ENCODE measurements around the gene NUDT7.
A peak's percentile ranks its signal among the peaks of the same experiment; 100 is the strongest.

The NUDT7 gene

GRCh38 chr16:77723108-77723514, 797 bp downstream of the NUDT7 start:
- Histone ChIP-seq H2AK5ac (ENCODE audit: low read length) (no peak overlapping the region), H3K9ac (ENCODE audit: low read length) (peak overlapping the region; percentile 86), H3K27ac (ENCODE audit: low read depth, low read length) (no peak overlapping the region), H3K27me3 (ENCODE audit: insufficient read depth, low read length) (no peaks in the 10 kb centered on the region), H2BK5ac (ENCODE audit: low read depth, low read length, poor library complexity) (no peak overlapping the region), H3K79me2 (ENCODE audit: control insufficient read depth, insufficient read depth, low read length, poor library complexity) (peaks cover 4% of the 10 kb centered on the region), H3K4ac (ENCODE audit: low read depth, low read length) (no peak overlapping the region), H2BK120ac (ENCODE audit: insufficient read depth, low read length, poor library complexity) (no peak overlapping the region), H4K8ac (ENCODE audit: low read depth, low read length) (peak overlapping the region; percentile 63), H3K79me1 (ENCODE audit: low read length) (peaks cover 8% of the 10 kb centered on the region), H4K12ac (ENCODE audit: low read depth, low read length) (no peak overlapping the region), H3K14ac (ENCODE audit: low read length) (no peak overlapping the region), H3K4me1 (ENCODE audit: control insufficient read depth in 1 of 2, insufficient read depth in 2 of 2, low read length in 2 of 2) (peaks cover 0 to 5% of the 10 kb centered on the region in 2 experiments), H3K9me3 (ENCODE audit: insufficient read depth, low read depth, low read length) (no peaks in the 10 kb centered on the region), H3K23ac (ENCODE audit: low read length) (no peak overlapping the region), H4K91ac (ENCODE audit: low read depth, low read length) (no peak overlapping the region), H3K4me3 (ENCODE audit: low read depth, low read length) (peak overlapping the region; percentile 79), H3K18ac (ENCODE audit: low read length) (no peak overlapping the region), H2BK12ac (ENCODE audit: low read length) (no peak overlapping the region), H2AFZ (ENCODE audit: insufficient read depth, low read length, poor library complexity) (peak overlapping the region; percentile 71), H3K36me3 (ENCODE audit: control insufficient read depth in 1 of 2, insufficient read depth in 2 of 2, low read length in 2 of 2) (no peaks in the 10 kb centered on the region), H3K4me2 (ENCODE audit: low read length) (peak overlapping the region; percentile 95)
- no CpG with 5 or more reads among the region's 5 CpGs for WGBS (ENCODE audit: extremely low coverage, insufficient coverage, insufficient read length)
- peak; percentile 2 to 41 for DNase-seq

- Histone ChIP-seq H3K36me3 (ENCODE audit: control insufficient read depth in 1 of 2, insufficient read depth in 2 of 2, low read length in 2 of 2) (no peaks in the 10 kb centered on the region), H3K9ac (ENCODE audit: low read length) (no peak overlapping the region), H2BK5ac (ENCODE audit: low read depth, low read length, poor library complexity) (no peak overlapping the region), H2AFZ (ENCODE audit: insufficient read depth, low read length, poor library complexity) (no peak overlapping the region), H4K12ac (ENCODE audit: low read depth, low read length) (no peak overlapping the region), H2AK5ac (ENCODE audit: low read length) (no peak overlapping the region), H4K8ac (ENCODE audit: low read depth, low read length) (no peak overlapping the region), H2BK120ac (ENCODE audit: insufficient read depth, low read length, poor library complexity) (no peak overlapping the region), H3K79me1 (ENCODE audit: low read length) (peaks cover 8% of the 10 kb centered on the region), H2BK12ac (ENCODE audit: low read length) (no peak overlapping the region), H3K79me2 (ENCODE audit: control insufficient read depth, insufficient read depth, low read length, poor library complexity) (peaks cover 4% of the 10 kb centered on the region), H3K27me3 (ENCODE audit: insufficient read depth, low read length) (no peaks in the 10 kb centered on the region), H4K91ac (ENCODE audit: low read depth, low read length) (no peak overlapping the region), H3K4me1 (ENCODE audit: control insufficient read depth in 1 of 2, insufficient read depth in 2 of 2, low read length in 2 of 2) (peaks cover 0 to 5% of the 10 kb centered on the region in 2 experiments), H3K9me3 (ENCODE audit: insufficient read depth, low read depth, low read length) (no peaks in the 10 kb centered on the region), H3K4me3 (ENCODE audit: low read depth, low read length) (no peak overlapping the region), H3K4ac (ENCODE audit: low read depth, low read length) (no peak overlapping the region), H3K4me2 (ENCODE audit: low read length) (no peak overlapping the region), H3K23ac (ENCODE audit: low read length) (no peak overlapping the region), H3K14ac (ENCODE audit: low read length) (no peak overlapping the region), H3K18ac (ENCODE audit: low read length) (no peak overlapping the region), H3K27ac (ENCODE audit: low read depth, low read length) (no peak overlapping the region)
- no CpG with 5 or more reads among the region's 7 CpGs for WGBS (ENCODE audit: extremely low coverage, insufficient coverage, insufficient read length)
- DNase-seq: no peak
Measured at GRCh38 chr16:77724174-77724573, 1.9 kb downstream of the NUDT7 start.

GRCh38 chr16:77729951-77730350, 7.6 kb downstream of the NUDT7 start:
- H3K4me1 ChIP-seq (ENCODE audit: control insufficient read depth in 1 of 2, insufficient read depth in 2 of 2, low read length in 2 of 2): no peaks in the 10 kb centered on the region
- H3K27ac ChIP-seq (ENCODE audit: low read depth, low read length): no peak overlapping the region
- no peaks in the 10 kb centered on the region for H3K9me3 ChIP-seq (ENCODE audit: insufficient read depth, low read depth, low read length)
- no peak for DNase-seq
- H2AFZ ChIP-seq (ENCODE audit: insufficient read depth, low read length, poor library complexity): no peak overlapping the region
- no peak overlapping the region for H4K91ac ChIP-seq (ENCODE audit: low read depth, low read length)
- no peaks in the 10 kb centered on the region for H3K27me3 ChIP-seq (ENCODE audit: insufficient read depth, low read length)
- H2AK5ac ChIP-seq (ENCODE audit: low read length): no peak overlapping the region
- H2BK120ac ChIP-seq (ENCODE audit: insufficient read depth, low read length, poor library complexity): no peak overlapping the region
- no peak overlapping the region for H2BK5ac ChIP-seq (ENCODE audit: low read depth, low read length, poor library complexity)
- H3K14ac ChIP-seq (ENCODE audit: low read length): no peak overlapping the region
- H3K4ac ChIP-seq (ENCODE audit: low read depth, low read length): no peak overlapping the region
- no peaks in the 10 kb centered on the region for H3K36me3 ChIP-seq (ENCODE audit: control insufficient read depth in 1 of 2, insufficient read depth in 2 of 2, low read length in 2 of 2)
- no peak overlapping the region for H4K12ac ChIP-seq (ENCODE audit: low read depth, low read length)
- H3K79me1 ChIP-seq (ENCODE audit: low read length): no peaks in the 10 kb centered on the region
- no peak overlapping the region for H3K23ac ChIP-seq (ENCODE audit: low read length)
- no peak overlapping the region for H3K4me3 ChIP-seq (ENCODE audit: low read depth, low read length)
- no peak overlapping the region for H2BK12ac ChIP-seq (ENCODE audit: low read length)
- H3K9ac ChIP-seq (ENCODE audit: low read length): no peak overlapping the region
- no peak overlapping the region for H4K8ac ChIP-seq (ENCODE audit: low read depth, low read length)
- WGBS (ENCODE audit: extremely low coverage, insufficient coverage, insufficient read length): no CpG with 5 or more reads among the region's 1 CpG
- no peak overlapping the region for H3K4me2 ChIP-seq (ENCODE audit: low read length)
- H3K79me2 ChIP-seq (ENCODE audit: control insufficient read depth, insufficient read depth, low read length, poor library complexity): no peaks in the 10 kb centered on the region
- H3K18ac ChIP-seq (ENCODE audit: low read length): no peak overlapping the region

GRCh38 chr16:77732241-77732946, 10.1 kb downstream of the NUDT7 start:
- H3K9ac ChIP-seq (ENCODE audit: low read length): no peak overlapping the region
- H3K4ac ChIP-seq (ENCODE audit: low read depth, low read length): no peak overlapping the region
- H3K18ac ChIP-seq (ENCODE audit: low read length): no peak overlapping the region
- no peaks in the 10 kb centered on the region for H3K4me1 ChIP-seq (ENCODE audit: control insufficient read depth in 1 of 2, insufficient read depth in 2 of 2, low read length in 2 of 2)
- no peak overlapping the region for H4K12ac ChIP-seq (ENCODE audit: low read depth, low read length)
- H4K91ac ChIP-seq (ENCODE audit: low read depth, low read length): no peak overlapping the region
- H3K23ac ChIP-seq (ENCODE audit: low read length): no peak overlapping the region
- H2AFZ ChIP-seq (ENCODE audit: insufficient read depth, low read length, poor library complexity): no peak overlapping the region
- no peak overlapping the region for H3K27ac ChIP-seq (ENCODE audit: low read depth, low read length)
- H3K79me1 ChIP-seq (ENCODE audit: low read length): no peaks in the 10 kb centered on the region
- H3K36me3 ChIP-seq (ENCODE audit: control insufficient read depth in 1 of 2, insufficient read depth in 2 of 2, low read length in 2 of 2): no peaks in the 10 kb centered on the region
- H3K14ac ChIP-seq (ENCODE audit: low read length): no peak overlapping the region
- no peak overlapping the region for H3K4me2 ChIP-seq (ENCODE audit: low read length)
- DNase-seq: peak in 1 of 2 donors; percentile 26
- no peak overlapping the region for H2AK5ac ChIP-seq (ENCODE audit: low read length)
- H4K8ac ChIP-seq (ENCODE audit: low read depth, low read length): no peak overlapping the region
- no peak overlapping the region for H3K4me3 ChIP-seq (ENCODE audit: low read depth, low read length)
- no peaks in the 10 kb centered on the region for H3K9me3 ChIP-seq (ENCODE audit: insufficient read depth, low read depth, low read length)
- no peaks in the 10 kb centered on the region for H3K27me3 ChIP-seq (ENCODE audit: insufficient read depth, low read length)
- no peak overlapping the region for H2BK5ac ChIP-seq (ENCODE audit: low read depth, low read length, poor library complexity)
- no peaks in the 10 kb centered on the region for H3K79me2 ChIP-seq (ENCODE audit: control insufficient read depth, insufficient read depth, low read length, poor library complexity)
- no peak overlapping the region for H2BK12ac ChIP-seq (ENCODE audit: low read length)
- no CpG with 5 or more reads among the region's 11 CpGs for WGBS (ENCODE audit: extremely low coverage, insufficient coverage, insufficient read length)
- H2BK120ac ChIP-seq (ENCODE audit: insufficient read depth, low read length, poor library complexity): no peak overlapping the region

All from trophoblast cell (in vitro differentiated cells and primary cell).